ENCODE measurements around the gene KCNQ1OT1.

Gene KCNQ1OT1

GRCh38 chr11:2609345-2609744 lies 90.4 kb downstream of the KCNQ1OT1 start:
- no peaks in the 10 kb centered on the region for H3K9me3 ChIP-seq (ENCODE audit: control insufficient read depth, insufficient read depth, low read depth, low read length)
- no peaks in the 10 kb centered on the region for H3K4me1 ChIP-seq (ENCODE audit: control insufficient read depth, insufficient read depth, low read length)
- TF ChIP-seq ZNF341 (tag by site-specific recombination; IDR thresholded peaks at IDR 0.05; ENCODE audit: low read depth), result no peak
- TF ChIP-seq ZNF311 (tag by site-specific recombination; IDR thresholded peaks at IDR 0.05; ENCODE audit: borderline replicate concordance), result no peak
- no peak for TF ChIP-seq ZNF121 (tag by site-specific recombination; IDR thresholded peaks at IDR 0.05)
- TF ChIP-seq ZNF792 (tag by site-specific recombination; IDR thresholded peaks at IDR 0.05), result no peak
- TF ChIP-seq, protein P1, sequence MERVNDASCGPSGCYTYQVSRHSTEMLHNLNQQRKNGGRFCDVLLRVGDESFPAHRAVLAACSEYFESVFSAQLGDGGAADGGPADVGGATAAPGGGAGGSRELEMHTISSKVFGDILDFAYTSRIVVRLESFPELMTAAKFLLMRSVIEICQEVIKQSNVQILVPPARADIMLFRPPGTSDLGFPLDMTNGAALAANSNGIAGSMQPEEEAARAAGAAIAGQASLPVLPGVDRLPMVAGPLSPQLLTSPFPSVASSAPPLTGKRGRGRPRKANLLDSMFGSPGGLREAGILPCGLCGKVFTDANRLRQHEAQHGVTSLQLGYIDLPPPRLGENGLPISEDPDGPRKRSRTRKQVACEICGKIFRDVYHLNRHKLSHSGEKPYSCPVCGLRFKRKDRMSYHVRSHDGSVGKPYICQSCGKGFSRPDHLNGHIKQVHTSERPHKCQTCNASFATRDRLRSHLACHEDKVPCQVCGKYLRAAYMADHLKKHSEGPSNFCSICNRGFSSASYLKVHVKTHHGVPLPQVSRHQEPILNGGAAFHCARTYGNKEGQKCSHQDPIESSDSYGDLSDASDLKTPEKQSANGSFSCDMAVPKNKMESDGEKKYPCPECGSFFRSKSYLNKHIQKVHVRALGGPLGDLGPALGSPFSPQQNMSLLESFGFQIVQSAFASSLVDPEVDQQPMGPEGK (tag by site-specific recombination; IDR thresholded peaks at IDR 0.05), result no peak
- TF ChIP-seq ZSCAN4 (tag by site-specific recombination; IDR thresholded peaks at IDR 0.05), result no peak
- TF ChIP-seq ZNF677 (tag by site-specific recombination; IDR thresholded peaks at IDR 0.05), result no peak
- TF ChIP-seq ZNF175 (tag by site-specific recombination; IDR thresholded peaks at IDR 0.05), result no peak
- TF ChIP-seq BCL6B (tag by site-specific recombination; IDR thresholded peaks at IDR 0.05), result no peak
- no peak for TF ChIP-seq ZNF274 (IDR thresholded peaks at IDR 0.05; ENCODE audit: low read length)
- TF ChIP-seq ZNF274 (tag by site-specific recombination; IDR thresholded peaks at IDR 0.05; ENCODE audit: borderline replicate concordance), result no peak
- no peak for TF ChIP-seq ZNF600 (tag by site-specific recombination; IDR thresholded peaks at IDR 0.05)
- TF ChIP-seq, protein P2, sequence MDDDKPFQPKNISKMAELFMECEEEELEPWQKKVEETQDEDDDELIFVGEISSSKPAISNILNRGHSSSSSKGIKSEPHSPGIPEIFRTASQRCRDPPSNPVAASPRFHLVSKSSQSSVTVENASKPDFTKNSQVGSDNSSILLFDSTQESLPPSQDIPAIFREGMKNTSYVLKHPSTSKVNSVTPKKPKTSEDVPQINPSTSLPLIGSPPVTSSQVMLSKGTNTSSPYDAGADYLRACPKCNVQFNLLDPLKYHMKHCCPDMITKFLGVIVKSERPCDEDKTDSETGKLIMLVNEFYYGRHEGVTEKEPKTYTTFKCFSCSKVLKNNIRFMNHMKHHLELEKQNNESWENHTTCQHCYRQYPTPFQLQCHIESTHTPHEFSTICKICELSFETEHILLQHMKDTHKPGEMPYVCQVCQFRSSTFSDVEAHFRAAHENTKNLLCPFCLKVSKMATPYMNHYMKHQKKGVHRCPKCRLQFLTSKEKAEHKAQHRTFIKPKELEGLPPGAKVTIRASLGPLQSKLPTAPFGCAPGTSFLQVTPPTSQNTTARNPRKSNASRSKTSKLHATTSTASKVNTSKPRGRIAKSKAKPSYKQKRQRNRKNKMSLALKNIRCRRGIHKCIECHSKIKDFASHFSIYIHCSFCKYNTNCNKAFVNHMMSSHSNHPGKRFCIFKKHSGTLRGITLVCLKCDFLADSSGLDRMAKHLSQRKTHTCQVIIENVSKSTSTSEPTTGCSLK (tag by site-specific recombination; IDR thresholded peaks at IDR 0.05), result no peak
- TF ChIP-seq ZNF394 (tag by site-specific recombination; IDR thresholded peaks at IDR 0.05; ENCODE audit: borderline replicate concordance), result no peak
- no peak for TF ChIP-seq RBAK (tag by site-specific recombination; IDR thresholded peaks at IDR 0.05)
- no peak for TF ChIP-seq MYNN (tag by site-specific recombination; IDR thresholded peaks at IDR 0.05; ENCODE audit: borderline replicate concordance)
- TF ChIP-seq ZNF211 (tag by site-specific recombination; IDR thresholded peaks at IDR 0.05; ENCODE audit: low read depth), result no peak
- no peak for TF ChIP-seq BCL11B (tag by site-specific recombination; IDR thresholded peaks at IDR 0.05; ENCODE audit: low read depth)
- no peak for TF ChIP-seq ZIC2 (tag by site-specific recombination; IDR thresholded peaks at IDR 0.05)
- no peak for TF ChIP-seq ZBTB20 (tag by site-specific recombination; IDR thresholded peaks at IDR 0.05)
- CTCF ChIA-PET, result no interaction called here
- H3K27ac ChIP-seq (ENCODE audit: extremely low read depth, low read depth, low read length), result no peak overlapping the region
- POLR2A ChIA-PET, result no interaction called here
- no peaks in the 10 kb centered on the region for H3K36me3 ChIP-seq (ENCODE audit: control insufficient read depth in 2 of 2, insufficient read depth in 1 of 2, low read length in 2 of 2)
- H3K4me3 ChIP-seq (ENCODE audit: low read depth, low read length), result no peak overlapping the region

Data from HEK293 (cell line).